ENCODE results near the gene LTBP1.

LTBP1 gene

GRCh38 chr2:33250417-33251029 lies 303.8 kb downstream of the LTBP1 start:
- DNase-seq (ENCODE audit: low read depth in 2 of 3, low spot score in 2 of 3) = no peak

- no peak for DNase-seq (ENCODE audit: low read depth in 2 of 3, low spot score in 2 of 3)
These were observed 309.5 kb downstream of the LTBP1 start for GRCh38 chr2:33256162-33256755.

DNA sequence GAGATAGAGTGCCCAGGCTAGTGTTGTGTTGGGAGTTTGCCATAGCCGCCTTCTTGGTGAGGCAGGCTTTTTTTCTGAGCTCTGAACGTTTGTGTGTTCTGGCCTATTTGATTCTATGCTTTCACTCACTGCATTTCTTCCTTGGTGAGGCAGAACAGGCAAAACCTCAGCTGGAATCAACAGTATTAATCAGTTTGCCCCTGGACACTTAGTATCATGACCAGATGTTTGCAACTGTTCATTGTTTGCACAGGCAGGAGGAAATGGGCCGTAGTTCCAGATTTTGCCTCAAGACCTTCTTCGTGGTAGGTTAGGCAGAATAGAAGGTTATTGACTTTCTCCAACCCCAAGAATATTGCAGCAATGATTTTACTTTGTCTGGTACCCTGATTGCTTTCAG lies 311.6 kb downstream of the LTBP1 start:
- no peak for DNase-seq (ENCODE audit: low read depth in 2 of 3, low spot score in 2 of 3)

GRCh38 chr2:33262097-33262496 lies 315.3 kb downstream of the LTBP1 start:
- DNase-seq (ENCODE audit: low read depth in 2 of 3, low spot score in 2 of 3) = no peak

- no peak for DNase-seq (ENCODE audit: low read depth in 2 of 3, low spot score in 2 of 3)
These were observed 318.0 kb downstream of the LTBP1 start for GRCh38 chr2:33264766-33265165.

GRCh38 chr2:33265584-33266338 lies 319.0 kb downstream of the LTBP1 start:
- DNase-seq (ENCODE audit: low read depth in 2 of 3, low spot score in 2 of 3) = no peak

GRCh38 chr2:33266467-33266866 lies 319.7 kb downstream of the LTBP1 start:
- DNase-seq (ENCODE audit: low read depth in 2 of 3, low spot score in 2 of 3) = no peak

DNA sequence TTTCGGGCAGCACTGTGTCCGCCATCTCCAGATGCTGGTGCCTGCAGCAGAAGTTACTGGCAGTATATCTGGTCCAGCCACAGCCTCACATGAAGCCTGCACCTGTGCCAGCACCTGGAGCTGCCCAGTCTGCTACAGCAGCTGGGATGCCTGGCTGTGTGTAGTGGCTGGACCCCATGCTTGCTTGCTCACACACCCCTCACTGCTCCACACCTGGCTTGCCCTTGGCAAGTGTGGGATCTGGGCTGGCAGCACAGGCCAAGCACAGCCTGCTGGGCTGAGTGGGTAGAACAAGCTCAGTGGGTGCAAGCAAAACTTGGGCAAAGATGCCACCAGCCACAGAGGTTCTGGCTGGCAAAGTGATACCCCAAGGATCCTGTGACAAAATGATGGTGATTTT lies 320.3 kb downstream of the LTBP1 start:
- no peak for DNase-seq (ENCODE audit: low read depth in 2 of 3, low spot score in 2 of 3)

GRCh38 chr2:33267756-33268155 lies 321.0 kb downstream of the LTBP1 start:
- no peak for DNase-seq (ENCODE audit: low read depth in 2 of 3, low spot score in 2 of 3)

DNA sequence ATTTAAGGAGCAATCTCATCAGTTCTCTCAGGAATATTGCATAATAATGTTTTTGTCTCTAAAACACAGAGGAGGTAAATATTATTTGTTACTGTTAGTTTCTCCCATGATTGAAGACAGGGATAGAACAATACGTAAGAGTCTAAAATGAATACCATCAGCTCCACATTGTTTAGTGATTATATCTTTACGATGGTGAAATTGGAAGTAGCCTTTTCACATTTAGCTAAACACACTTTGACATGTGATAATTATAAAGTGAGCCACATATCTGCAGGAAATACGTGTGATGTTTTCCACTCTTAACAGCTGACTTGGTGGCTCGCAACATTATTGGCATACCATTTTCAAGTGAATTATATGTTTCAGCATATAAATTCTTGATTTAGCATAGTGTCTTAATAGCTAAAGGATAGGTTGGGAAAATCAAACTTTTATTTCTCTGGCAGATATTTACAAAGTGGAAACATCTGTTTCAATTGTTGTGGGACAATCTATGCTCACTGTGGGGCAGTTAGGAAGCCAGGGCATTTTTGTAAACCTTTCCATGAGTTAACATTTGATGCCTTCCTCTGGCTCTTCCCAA lies 321.6 kb downstream of the LTBP1 start:
- no peak for DNase-seq (ENCODE audit: low read depth in 2 of 3, low spot score in 2 of 3)

- DNase-seq (ENCODE audit: low read depth in 2 of 3, low spot score in 2 of 3) = no peak
These were observed 325.2 kb downstream of the LTBP1 start for GRCh38 chr2:33272001-33272400.

- DNase-seq (ENCODE audit: low read depth in 2 of 3, low spot score in 2 of 3) = no peak
These were observed 326.7 kb downstream of the LTBP1 start for GRCh38 chr2:33273479-33273878.

DNA sequence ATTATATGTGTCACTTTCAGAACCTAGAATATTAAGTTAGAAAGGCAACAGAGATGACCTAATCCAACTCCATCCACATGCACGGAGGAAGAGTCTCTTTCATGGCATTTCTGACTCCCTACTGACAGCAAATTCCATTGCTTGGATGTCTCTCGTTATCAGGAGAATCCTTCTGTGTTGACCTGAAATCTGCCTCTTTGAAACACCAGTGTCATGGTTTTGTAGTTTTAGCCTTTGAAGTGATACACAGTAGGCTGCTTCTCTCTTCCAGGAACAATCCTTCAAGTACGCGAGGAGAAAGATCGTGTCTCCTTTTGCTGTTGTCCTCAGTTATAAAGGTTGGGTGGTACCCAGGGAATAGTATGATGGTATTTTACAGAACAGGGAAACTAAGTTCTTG lies 327.8 kb downstream of the LTBP1 start:
- DNase-seq (ENCODE audit: low read depth in 2 of 3, low spot score in 2 of 3) = no peak

GRCh38 chr2:33275689-33276444 lies 329.1 kb downstream of the LTBP1 start:
- DNase-seq (ENCODE audit: low read depth in 2 of 3, low spot score in 2 of 3) = peak in 1 of 3 experiments; percentile 15

DNA sequence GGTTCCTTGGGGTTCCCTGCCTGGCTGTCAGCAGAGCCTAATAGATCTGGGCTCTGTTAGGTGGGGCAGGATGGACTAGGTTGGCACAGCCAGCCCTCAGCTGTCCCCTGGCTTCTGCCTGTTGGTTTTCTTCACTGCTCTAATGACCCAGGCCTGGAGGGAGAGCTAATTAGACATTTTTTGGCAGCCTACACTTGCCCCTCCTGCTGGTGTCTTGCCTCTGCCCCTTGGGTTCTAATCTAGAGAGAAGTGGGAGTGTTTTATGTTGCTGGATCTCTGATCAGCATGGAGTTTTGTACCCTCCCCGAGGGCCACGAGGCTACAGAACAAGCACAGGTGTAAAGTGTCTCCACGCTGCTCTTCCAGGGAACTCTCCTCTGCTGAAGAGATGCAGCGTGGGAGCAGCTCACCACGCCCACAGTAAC lies 330.3 kb downstream of the LTBP1 start:
- no peak for DNase-seq (ENCODE audit: low read depth in 2 of 3, low spot score in 2 of 3)

DNA sequence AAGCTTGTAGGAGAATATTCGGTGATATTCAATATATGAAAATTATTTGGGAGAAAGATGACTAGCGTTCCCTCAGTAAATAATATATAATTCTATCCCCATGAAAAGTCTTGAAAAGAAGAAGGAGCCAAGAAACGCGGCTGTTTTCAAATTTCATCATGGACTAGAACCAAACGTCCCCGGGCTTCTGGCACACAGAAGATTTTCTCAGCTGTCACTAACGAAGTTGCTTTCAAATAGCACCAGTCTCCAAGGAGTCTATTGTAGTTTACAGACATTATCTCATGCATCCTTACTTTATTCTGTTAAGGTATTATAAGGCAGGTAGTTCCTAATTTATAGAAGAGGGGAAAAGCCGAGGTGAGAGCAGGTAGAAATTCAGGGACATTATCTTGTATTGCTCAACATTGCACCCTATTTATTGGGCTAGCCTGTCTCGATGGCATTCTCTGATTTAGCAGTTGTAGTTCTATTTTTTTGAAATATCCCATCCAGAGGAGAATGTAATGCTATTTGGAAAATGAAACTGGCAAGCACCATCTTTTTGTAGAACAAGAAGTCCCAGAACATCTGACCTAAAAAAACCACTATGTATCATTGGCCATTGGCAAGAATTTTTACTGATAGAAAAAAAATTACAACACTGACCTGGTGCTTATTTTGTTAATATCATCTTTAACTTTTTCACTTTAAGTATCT lies 331.6 kb downstream of the LTBP1 start:
- no peak for DNase-seq (ENCODE audit: low read depth in 2 of 3, low spot score in 2 of 3)

DNA sequence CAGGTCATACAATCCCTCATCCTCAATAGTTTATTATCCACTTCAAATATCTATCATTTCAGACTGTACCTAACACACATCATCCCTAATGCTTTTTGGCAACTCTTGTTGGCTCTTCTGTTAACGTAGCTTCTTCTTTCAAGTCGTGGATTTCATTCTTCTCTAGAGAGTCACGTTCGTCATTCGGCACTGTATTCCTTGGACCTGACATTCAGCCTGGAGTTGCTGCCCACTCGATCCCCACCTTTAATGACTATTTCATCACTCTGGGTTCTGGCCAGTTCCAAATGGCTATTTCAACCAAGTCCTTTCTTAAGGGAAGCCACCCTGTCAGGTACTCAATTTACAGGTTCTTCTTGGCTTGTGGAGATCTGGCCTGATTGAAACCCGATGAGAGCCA lies 337.5 kb downstream of the LTBP1 start:
- no peak for DNase-seq (ENCODE audit: low read depth in 2 of 3, low spot score in 2 of 3)

GRCh38 chr2:33287507-33288005 lies 340.8 kb downstream of the LTBP1 start:
- no peak for DNase-seq (ENCODE audit: low read depth in 2 of 3, low spot score in 2 of 3)

GRCh38 chr2:33288011-33288410 lies 341.3 kb downstream of the LTBP1 start:
- DNase-seq (ENCODE audit: low read depth in 2 of 3, low spot score in 2 of 3) = no peak

- DNase-seq (ENCODE audit: low read depth in 2 of 3, low spot score in 2 of 3) = no peak
These were observed 343.2 kb downstream of the LTBP1 start for GRCh38 chr2:33289961-33290360.
